HepG2 (cell line): ENCODE measurements around the gene WDR45B. TPM values are rescaled to one million over a fixed set of nuclear protein-coding genes. Genes with fewer than 3 reads are reported as not detected.
"Not testable (repeated sequence)": the region's sequence is repeated elsewhere in the genome, so short reads cannot be mapped to it uniquely, and the experiment has no call there.

Source experiments
- ATAC-seq: fragments of 200-7000 bp; cut with Tn5 transposase; 3 replicates; pipeline ENCODE4 v1.9.1; 2020; ENCODE audit warnings: mild to moderate bottlenecking, moderate library complexity
- BruUV-seq: library from RNA; stranded (reverse); fragments of 400-500 nt; replicated peaks from 2 replicates; lab custom pipeline; 2021; lab: Mats Ljungman, UMichigan
- CTCF ChIA-PET: fragments of 300-600 bp; formaldehyde crosslinking; extraction: SDS; loops from one replicate; lab custom pipeline; 2021; ENCODE audit warnings: low total read pairs, inconsistent platforms, low intra/inter-chr PET ratio; lab: Yijun Ruan, JAX
- POLR2A ChIA-PET: fragments of 350-600 bp; sonication (Branson Sonifier 250); formaldehyde crosslinking; loops from one replicate; lab custom pipeline; 2020; ENCODE audit warnings: antibody characterized with exemption, inconsistent platforms; lab: Yijun Ruan, JAX
- DNase-seq: peaks from one replicate; pipeline ENCODE4 v3.0.0-alpha.2; 2015; ENCODE audit warnings: low spot score
- FAIRE-seq: peaks from 3 replicates; lab custom pipeline; 2011; peaks lifted over from hg19 to GRCh38; lab: Jason Lieb, UNC
- H2AFZ ChIP-seq: one replicate; pipeline ENCODE4 v1.6.1; 2011; ENCODE audit warnings: low read length, inconsistent platforms
- H3K27ac ChIP-seq: fragments of 300-600 bp; 3 replicates; pipeline ENCODE4 v1.8.0; 2011; ENCODE audit warnings: mixed run types, mild to moderate bottlenecking, mixed read lengths, low read length, inconsistent platforms; ENCODE audit not compliant: insufficient read depth; ENCODE audit errors: extremely low read length
- H3K27me3 ChIP-seq, 2 experiments: fragments of 200-600 bp in 1 of 2; 2 replicates in 1 of 2; 3 replicates in 1 of 2; pipeline versions ENCODE4 v1.6.0 to v1.8.0; 2011; ENCODE audit warnings: low read length in 2 of 2, mild to moderate bottlenecking in 2 of 2, moderate library complexity in 2 of 2, inconsistent platforms in 1 of 2; ENCODE audit not compliant: insufficient read depth in 2 of 2, control insufficient read depth in 1 of 2
- H3K36me3 ChIP-seq, 2 experiments: fragments of 200-600 bp in 1 of 2; replicated peaks in 1 of 2; 2 replicates in 1 of 2; 3 replicates in 1 of 2; pipeline versions ENCODE4 v1.5.1 to v1.8.0; 2011; ENCODE audit warnings: low read length in 2 of 2, inconsistent platforms in 1 of 2; ENCODE audit not compliant: insufficient read depth in 2 of 2, control insufficient read depth in 1 of 2
- H3K4me1 ChIP-seq: 2 replicates; pipeline ENCODE4 v1.5.1; 2012; ENCODE audit warnings: low read length, inconsistent platforms; ENCODE audit not compliant: insufficient read depth
- H3K4me2 ChIP-seq: 2 replicates; pipeline ENCODE4 v1.6.0; 2011; ENCODE audit warnings: low read depth, low read length, inconsistent platforms
- H3K4me3 ChIP-seq, 3 experiments: fragments of 200-600 bp in 1 of 3; sonication (generic), shearing (Covaris generic) in 1 of 3; replicated peaks in 1 of 3; 2 replicates each; pipeline ENCODE4 v1.5.1; 2011 to 2016; ENCODE audit warnings: low read length in 3 of 3, inconsistent platforms in 2 of 3, low read depth in 2 of 3, mild to moderate bottlenecking in 2 of 3, control low read depth in 1 of 3, mixed read lengths in 1 of 3; ENCODE audit not compliant: insufficient read depth in 1 of 3
- H3K79me2 ChIP-seq: one replicate; pipeline ENCODE4 v1.6.1; 2011; ENCODE audit warnings: low read length, inconsistent platforms; ENCODE audit not compliant: insufficient read depth
- H3K9ac ChIP-seq: 2 replicates; pipeline ENCODE4 v1.6.0; 2011; ENCODE audit warnings: mild to moderate bottlenecking, low read depth, low read length, inconsistent platforms; ENCODE audit not compliant: insufficient read depth
- H3K9me3 ChIP-seq: 2 replicates; pipeline ENCODE4 v1.5.1; 2012; ENCODE audit warnings: mild to moderate bottlenecking, low read length
- H4K20me1 ChIP-seq: 2 replicates; pipeline ENCODE4 v1.6.0; 2011; ENCODE audit warnings: inconsistent platforms, mild to moderate bottlenecking, low read length, moderate library complexity; ENCODE audit not compliant: insufficient read depth
- ARID5B ChIP-seq: IDR thresholded peaks from 2 replicates; pipeline ENCODE4 v1.4.0; 2020; ENCODE audit warnings: mild to moderate bottlenecking, missing genetic modification reagents
- HDAC1 ChIP-seq: sonication (generic); formaldehyde crosslinking; IDR thresholded peaks from 2 replicates; pipeline ENCODE4 v1.5.1; 2020; ENCODE audit warnings: mild to moderate bottlenecking, missing genetic modification reagents
- PAXIP1 ChIP-seq: sonication (generic); formaldehyde crosslinking; conservative IDR thresholded peaks from 2 replicates; pipeline ENCODE4 v1.4.0; 2020; ENCODE audit warnings: mild to moderate bottlenecking, missing genetic modification reagents, moderate library complexity
- ZNF501 ChIP-seq: sonication (generic); formaldehyde crosslinking; IDR thresholded peaks from 2 replicates; pipeline ENCODE4 v1.5.1; 2020; ENCODE audit warnings: mild to moderate bottlenecking, moderate library complexity, missing genetic modification reagents
- ZNF605 ChIP-seq: sonication (generic); formaldehyde crosslinking; IDR thresholded peaks from 2 replicates; pipeline ENCODE4 v1.8.0; 2022; ENCODE audit warnings: mild to moderate bottlenecking, missing genetic modification reagents
- WGBS: methylation state at CpG from one replicate; pipeline ENCODE4 v1.1.6; 2017; ENCODE audit warnings: low lambda C conversion rate; 5-methylcytosine and 5-hydroxymethylcytosine counted together
- in situ Hi-C: cut with HindIII; loops from 2 replicates; pipeline ENCODE4 v1.10.0; 2017; ENCODE audit warnings: low pct_unique_long_range_greater_than_20kb; ENCODE audit not compliant: extremely low pct_ligation_motif_present
- intact Hi-C: fragments of 100-400 bp; cut with micrococcal nuclease; formaldehyde crosslinking; loops from one replicate; pipeline ENCODE4 v1.10.0; 2022; ENCODE audit not compliant: unreplicated experiment
- polyA plus RNA-seq, 8 experiments: library from polyadenylated mRNA; depleted of rRNA in 3 of 8; stranded (reverse) in 7 of 8; unstranded in 1 of 8; fragments of >200 nt; fragmentation: Illumina TruSeq in 4 of 8; extraction: Trizol in 4 of 8; gene quantifications; 2 replicates each; pipeline versions ENCODE4 v1.2.1 to v1.2.3, GENCODE V29; 2011 to 2016; ENCODE audit warnings: low read depth in 4 of 8, missing spikeins in 1 of 8, mixed read lengths in 1 of 8; ENCODE audit not compliant: insufficient read depth in 1 of 8
- total RNA-seq, 5 experiments: library from RNA; depleted of rRNA; stranded (reverse); fragments of >200 nt; fragmentation: Illumina TruSeq; extraction: Trizol; gene quantifications; 2 replicates each; pipeline ENCODE4 v1.2.3, GENCODE V29; 2016; ENCODE audit warnings: low read depth in 1 of 5

Gene WDR45B
- total and polyA plus RNA-seq, 2 of the 13 experiments (the other 11 are each of a cell fraction or from before 2014, with no cell fraction given): 86.2 to 155 TPM

- in situ Hi-C loops: not testable (repeated sequence)
- H3K4me3 ChIP-seq: peak overlapping the region; percentile 14 to 31 (median 29); a peak in 3 of 6 replicates
Observed at GRCh38 chr17:82654611-82655010, 6.4 kb upstream of the WDR45B start.

More at GRCh38 chr17:82654611-82655010, 6.4 kb upstream of the WDR45B start:
- DNase-seq, H2AFZ ChIP-seq, CTCF ChIA-PET, H3K36me3 ChIP-seq, intact Hi-C loops, FAIRE-seq, H3K27me3 ChIP-seq, BruUV-seq, H4K20me1 ChIP-seq, ATAC-seq, H3K27ac ChIP-seq, H3K79me2 ChIP-seq, H3K9me3 ChIP-seq: not testable (repeated sequence)
- 0 out of 2 replicates have a peak, but pooled peaks have one; percentile 4 for TF ChIP-seq ARID5B (CRISPR knock-in tag)
- TF ChIP-seq ZNF605: 0 out of 2 replicates have a peak, but pooled peaks have one; percentile 45
- 0 out of 2 replicates have a peak, but pooled peaks have one; percentile 13 for TF ChIP-seq HDAC1 (CRISPR knock-in tag)
- peak; percentile 10; the same call in 1 of the 2 replicates for TF ChIP-seq PAXIP1
- 0 out of 2 replicates have a peak, but pooled peaks have one; percentile 0 for TF ChIP-seq ZNF501
- 81% methylated on average over 6 of the region's 6 CpGs for WGBS
- H3K4me1 ChIP-seq: peaks cover 40% of the 10 kb centered on the region
- POLR2A ChIA-PET: interaction anchor here (0.6 kb wide), 1 partner anchor 62 kb away, joined by 3 read pairs; the partner anchor contains the start of gene FN3KRP
- H3K9ac ChIP-seq: peak overlapping the region; percentile 44; the same call in 1 of the 2 replicates
- peak overlapping the region; percentile 69 for H3K4me2 ChIP-seq
